ENCODE data around the gene WDR17. TPM values are rescaled to one million over a fixed set of nuclear protein-coding genes. Genes with fewer than 3 reads are reported as not detected.

WDR17 gene
- total RNA-seq, 1 donor from 2014 or later, result 5.2 TPM

DNA sequence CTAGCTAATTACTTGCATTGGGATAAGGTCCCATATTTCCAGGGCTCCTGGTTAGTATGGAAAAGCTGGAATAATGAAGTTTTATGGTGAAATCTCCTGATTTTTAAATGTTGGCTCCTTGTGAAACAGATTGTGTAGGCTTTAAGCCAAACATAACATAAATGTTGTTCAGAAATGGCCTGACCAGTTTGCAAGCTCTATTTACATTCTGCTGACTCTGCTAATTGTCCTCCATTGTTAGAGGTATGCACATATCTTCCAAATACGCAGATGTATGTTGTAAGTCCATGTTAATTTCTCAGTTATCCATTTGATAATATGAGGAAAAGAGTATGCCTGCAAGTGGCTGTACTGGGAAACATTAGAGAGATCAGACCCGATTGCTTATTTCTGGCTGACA lies 11.9 kb upstream of the WDR17 start:
- TF ChIP-seq CTCF (IDR thresholded peaks at IDR 0.05; ENCODE audit: unreplicated experiment), result no peak
- H3K9me3 Mint-ChIP-seq (ENCODE audit: low read depth), result no peaks in the 10 kb centered on the region
- H3K4me3 Mint-ChIP-seq (ENCODE audit: low read depth), result no peak overlapping the region
- no peak for DNase-seq (ENCODE audit: low spot score, unreplicated experiment)
- no peaks in the 10 kb centered on the region for H3K4me1 Mint-ChIP-seq (ENCODE audit: low read depth)
- no peaks in the 10 kb centered on the region for H3K36me3 Mint-ChIP-seq (ENCODE audit: insufficient read depth)
- no peaks in the 10 kb centered on the region for H3K27me3 Mint-ChIP-seq
- no peak overlapping the region for H3K27ac Mint-ChIP-seq

GRCh38 chr4:176054942-176055341 lies 10.7 kb upstream of the WDR17 start:
- no peak for DNase-seq (ENCODE audit: low spot score, unreplicated experiment)
- H3K27me3 Mint-ChIP-seq, result no peaks in the 10 kb centered on the region
- TF ChIP-seq CTCF (IDR thresholded peaks at IDR 0.05; ENCODE audit: unreplicated experiment), result no peak
- no peaks in the 10 kb centered on the region for H3K9me3 Mint-ChIP-seq (ENCODE audit: low read depth)
- H3K4me1 Mint-ChIP-seq (ENCODE audit: low read depth), result no peaks in the 10 kb centered on the region
- no peaks in the 10 kb centered on the region for H3K36me3 Mint-ChIP-seq (ENCODE audit: insufficient read depth)
- no peak overlapping the region for H3K27ac Mint-ChIP-seq
- H3K4me3 Mint-ChIP-seq (ENCODE audit: low read depth), result no peak overlapping the region

- Mint-ChIP-seq H3K4me3 (ENCODE audit: low read depth) (no peak overlapping the region), H3K27ac (no peak overlapping the region), H3K36me3 (ENCODE audit: insufficient read depth) (no peaks in the 10 kb centered on the region), H3K4me1 (ENCODE audit: low read depth) (peaks cover 8% of the 10 kb centered on the region), H3K9me3 (ENCODE audit: low read depth) (no peaks in the 10 kb centered on the region), H3K27me3 (no peaks in the 10 kb centered on the region)
- DNase-seq (ENCODE audit: low spot score, unreplicated experiment), result no peak
- no peak for TF ChIP-seq CTCF (IDR thresholded peaks at IDR 0.05; ENCODE audit: unreplicated experiment)
Measured at GRCh38 chr4:176063718-176064117, 1.9 kb upstream of the WDR17 start.

- Mint-ChIP-seq H3K27me3 (no peaks in the 10 kb centered on the region), H3K36me3 (ENCODE audit: insufficient read depth) (no peaks in the 10 kb centered on the region), H3K9me3 (ENCODE audit: low read depth) (no peaks in the 10 kb centered on the region), H3K27ac (no peak overlapping the region), H3K4me3 (ENCODE audit: low read depth) (peak overlapping the region; percentile 27), H3K4me1 (ENCODE audit: low read depth) (peaks cover 8% of the 10 kb centered on the region)
- no peak for TF ChIP-seq CTCF (IDR thresholded peaks at IDR 0.05; ENCODE audit: unreplicated experiment)
- no peak for DNase-seq (ENCODE audit: low spot score, unreplicated experiment)
Measured at GRCh38 chr4:176064539-176064938, 1.1 kb upstream of the WDR17 start.

- Mint-ChIP-seq H3K27me3 (no peaks in the 10 kb centered on the region), H3K36me3 (ENCODE audit: insufficient read depth) (no peaks in the 10 kb centered on the region), H3K27ac (no peak overlapping the region), H3K4me1 (ENCODE audit: low read depth) (peaks cover 8% of the 10 kb centered on the region), H3K9me3 (ENCODE audit: low read depth) (no peaks in the 10 kb centered on the region), H3K4me3 (ENCODE audit: low read depth) (no peak overlapping the region)
- TF ChIP-seq CTCF (IDR thresholded peaks at IDR 0.05; ENCODE audit: unreplicated experiment), result no peak
- DNase-seq (ENCODE audit: low spot score, unreplicated experiment), result no peak
Measured at GRCh38 chr4:176066757-176067156, 1.1 kb downstream of the WDR17 start.

Data from progenitor cell of endocrine pancreas (in vitro differentiated cells).